NCI-H128 (cell line): Measurements from ENCODE around the gene MAML2.

Experiments used
- DNase-seq: peaks from one replicate; lab custom pipeline; 2025; ENCODE audit not compliant: unreplicated experiment; lab: John Stamatoyannopoulos, UW

The MAML2 gene

GRCh38 chr11:96242971-96243647 lies 99.9 kb downstream of the MAML2 start:
- peak; percentile 28 for DNase-seq

GRCh38 chr11:96242191-96242847 lies 100.7 kb downstream of the MAML2 start:
- DNase-seq: no peak

GRCh38 chr11:96241331-96241841 lies 101.6 kb downstream of the MAML2 start:
- no peak for DNase-seq

- DNase-seq: no peak
These were observed 104.3 kb downstream of the MAML2 start for GRCh38 chr11:96238563-96239135.

GRCh38 chr11:96237766-96238266 lies 105.2 kb downstream of the MAML2 start:
- peak; percentile 69 for DNase-seq

- no peak for DNase-seq
These were observed 107.2 kb downstream of the MAML2 start for GRCh38 chr11:96235751-96236150.

- DNase-seq: no peak
These were observed 108.0 kb downstream of the MAML2 start for GRCh38 chr11:96234866-96235441.

- DNase-seq: no peak
These were observed 110.9 kb downstream of the MAML2 start for GRCh38 chr11:96232132-96232531.

- no peak for DNase-seq
These were observed 112.3 kb downstream of the MAML2 start for GRCh38 chr11:96230686-96231085.

- DNase-seq: no peak
These were observed 113.5 kb downstream of the MAML2 start for GRCh38 chr11:96229354-96229977.

GRCh38 chr11:96228910-96229309 lies 114.1 kb downstream of the MAML2 start:
- DNase-seq: no peak

GRCh38 chr11:96228473-96228891 lies 114.5 kb downstream of the MAML2 start:
- no peak for DNase-seq

GRCh38 chr11:96227244-96227643 lies 115.8 kb downstream of the MAML2 start:
- DNase-seq: no peak

- no peak for DNase-seq
These were observed 119.9 kb downstream of the MAML2 start for GRCh38 chr11:96223083-96223482.

GRCh38 chr11:96222102-96222501 lies 120.9 kb downstream of the MAML2 start:
- no peak for DNase-seq

- no peak for DNase-seq
These were observed 121.5 kb downstream of the MAML2 start for GRCh38 chr11:96221244-96222070.

- no peak for DNase-seq
These were observed 122.9 kb downstream of the MAML2 start for GRCh38 chr11:96219981-96220623.

GRCh38 chr11:96218901-96219300 lies 124.1 kb downstream of the MAML2 start:
- DNase-seq: no peak

- no peak for DNase-seq
These were observed 125.0 kb downstream of the MAML2 start for GRCh38 chr11:96218006-96218405.

- DNase-seq: no peak
These were observed 125.8 kb downstream of the MAML2 start for GRCh38 chr11:96217206-96217605.
